Neural crest cell (in vitro differentiated cells): ENCODE measurements around the gene FXYD5. TPM values are rescaled to one million over a fixed set of nuclear protein-coding genes. Genes with fewer than 3 reads are reported as not detected.
"Not testable (repeated sequence)": the region's sequence is repeated elsewhere in the genome, so short reads cannot be mapped to it uniquely, and the experiment has no call there.

ENCODE experiments used
- DNase-seq: peaks from one replicate; pipeline ENCODE4 v3.0.0; 2021; ENCODE audit warnings: low read depth, mixed read lengths, low spot score
- H3K27ac Mint-ChIP-seq: one replicate; pipeline ENCODE4 v1.8.0; 2021; ENCODE audit warnings: mild to moderate bottlenecking, mixed read lengths; ENCODE audit not compliant: unreplicated experiment
- H3K27me3 Mint-ChIP-seq: 2 replicates; pipeline ENCODE4 v1.8.0; 2021; ENCODE audit warnings: low read depth, mild to moderate bottlenecking, mixed read lengths
- H3K36me3 Mint-ChIP-seq: 2 replicates; pipeline ENCODE4 v1.8.0; 2021; ENCODE audit warnings: low read depth, mild to moderate bottlenecking, mixed read lengths
- H3K4me1 Mint-ChIP-seq: 2 replicates; pipeline ENCODE4 v1.8.0; 2021; ENCODE audit warnings: mixed read lengths
- H3K4me3 Mint-ChIP-seq: one replicate; pipeline ENCODE4 v1.8.0; 2021; ENCODE audit warnings: mild to moderate bottlenecking, mixed read lengths
- H3K9me3 Mint-ChIP-seq: 2 replicates; pipeline ENCODE4 v1.8.0; 2021; ENCODE audit warnings: mixed read lengths
- total RNA-seq: library from RNA; stranded (reverse); gene quantifications from 2 replicates; pipeline ENCODE4 v1.2.1, GENCODE V29; 2021
- TF ChIP-seq, protein P1 (sequence below): fragments of 200-600 bp; sonication (generic); conservative IDR thresholded peaks from 2 replicates; pipeline ENCODE4 v1.5.0; 2021; ENCODE audit warnings: antibody characterized with exemption, mild to moderate bottlenecking

The FXYD5 gene
- total RNA-seq, 1 donor from 2014 or later = 13.3 TPM

GRCh38 chr19:35126624-35126959 lies 27.9 kb upstream of the FXYD5 start:
- no peak overlapping the region for H3K27ac Mint-ChIP-seq
- TF ChIP-seq, protein P1, sequence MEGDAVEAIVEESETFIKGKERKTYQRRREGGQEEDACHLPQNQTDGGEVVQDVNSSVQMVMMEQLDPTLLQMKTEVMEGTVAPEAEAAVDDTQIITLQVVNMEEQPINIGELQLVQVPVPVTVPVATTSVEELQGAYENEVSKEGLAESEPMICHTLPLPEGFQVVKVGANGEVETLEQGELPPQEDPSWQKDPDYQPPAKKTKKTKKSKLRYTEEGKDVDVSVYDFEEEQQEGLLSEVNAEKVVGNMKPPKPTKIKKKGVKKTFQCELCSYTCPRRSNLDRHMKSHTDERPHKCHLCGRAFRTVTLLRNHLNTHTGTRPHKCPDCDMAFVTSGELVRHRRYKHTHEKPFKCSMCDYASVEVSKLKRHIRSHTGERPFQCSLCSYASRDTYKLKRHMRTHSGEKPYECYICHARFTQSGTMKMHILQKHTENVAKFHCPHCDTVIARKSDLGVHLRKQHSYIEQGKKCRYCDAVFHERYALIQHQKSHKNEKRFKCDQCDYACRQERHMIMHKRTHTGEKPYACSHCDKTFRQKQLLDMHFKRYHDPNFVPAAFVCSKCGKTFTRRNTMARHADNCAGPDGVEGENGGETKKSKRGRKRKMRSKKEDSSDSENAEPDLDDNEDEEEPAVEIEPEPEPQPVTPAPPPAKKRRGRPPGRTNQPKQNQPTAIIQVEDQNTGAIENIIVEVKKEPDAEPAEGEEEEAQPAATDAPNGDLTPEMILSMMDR = no peak
- no peaks in the 10 kb centered on the region for H3K9me3 Mint-ChIP-seq
- H3K4me3 Mint-ChIP-seq = no peak overlapping the region
- DNase-seq = no peak
- H3K4me1 Mint-ChIP-seq = peaks cover 32% of the 10 kb centered on the region
- no peaks in the 10 kb centered on the region for H3K36me3 Mint-ChIP-seq
- no peaks in the 10 kb centered on the region for H3K27me3 Mint-ChIP-seq

GRCh38 chr19:35127871-35128270 lies 26.7 kb upstream of the FXYD5 start:
- Mint-ChIP-seq H3K9me3 (peaks cover 8% of the 10 kb centered on the region), H3K36me3 (peaks cover 5% of the 10 kb centered on the region), H3K4me3 (no peak overlapping the region), H3K4me1 (peaks cover 40% of the 10 kb centered on the region), H3K27ac (no peak overlapping the region), H3K27me3 (no peaks in the 10 kb centered on the region)
- TF ChIP-seq, protein P1 = no peak
- DNase-seq = no peak

GRCh38 chr19:35128398-35129057 lies 26.0 kb upstream of the FXYD5 start:
- peak overlapping the region; percentile 20 for H3K27ac Mint-ChIP-seq
- peaks cover 12% of the 10 kb centered on the region for H3K9me3 Mint-ChIP-seq
- no peak for DNase-seq
- no peak overlapping the region for H3K4me3 Mint-ChIP-seq
- TF ChIP-seq, protein P1 = no peak
- H3K4me1 Mint-ChIP-seq = peaks cover 38% of the 10 kb centered on the region
- no peaks in the 10 kb centered on the region for H3K27me3 Mint-ChIP-seq
- H3K36me3 Mint-ChIP-seq = peaks cover 8% of the 10 kb centered on the region

- peak overlapping the region; percentile 29 for H3K27ac Mint-ChIP-seq
- H3K36me3 Mint-ChIP-seq, DNase-seq, H3K27me3 Mint-ChIP-seq, H3K4me3 Mint-ChIP-seq: not testable (repeated sequence)
- peaks cover 12% of the 10 kb centered on the region for H3K9me3 Mint-ChIP-seq
- peaks cover 34% of the 10 kb centered on the region for H3K4me1 Mint-ChIP-seq
These were observed 24.7 kb upstream of the FXYD5 start for GRCh38 chr19:35129724-35130274.

GRCh38 chr19:35130761-35131720 lies 23.5 kb upstream of the FXYD5 start:
- H3K27me3 Mint-ChIP-seq = no peaks in the 10 kb centered on the region

More at GRCh38 chr19:35130761-35131720, 23.5 kb upstream of the FXYD5 start:
- Mint-ChIP-seq H3K36me3 (peaks cover 8% of the 10 kb centered on the region), H3K27ac (no peak overlapping the region), H3K4me1 (peaks cover 38% of the 10 kb centered on the region), H3K9me3 (peaks cover 12% of the 10 kb centered on the region), H3K4me3 (no peak overlapping the region)
- TF ChIP-seq, protein P1 = no peak
- no peak for DNase-seq
